ENCODE measurements around the gene SPAG16.

SPAG16 gene

DNA sequence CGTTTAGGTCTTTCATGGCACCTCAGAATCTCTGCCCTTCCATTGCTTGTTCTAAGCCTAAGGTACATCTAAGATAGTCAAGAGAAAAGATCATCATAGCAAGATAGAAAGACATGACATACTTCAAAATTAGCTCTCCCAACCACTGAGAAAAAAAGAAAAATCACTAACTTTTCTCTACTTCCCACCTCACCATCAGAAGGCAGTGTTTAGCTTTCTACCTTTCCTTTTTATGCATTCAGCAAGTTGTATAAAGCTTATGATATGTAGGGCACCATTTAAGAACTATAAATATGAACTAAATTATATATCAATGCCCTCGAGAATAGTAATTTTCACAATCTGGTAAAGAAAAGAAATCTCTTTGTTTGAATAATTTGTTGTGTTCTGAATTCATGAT, 794.8 kb downstream of the SPAG16 start:
- TF ChIP-seq ZNF623 (tag by site-specific recombination; IDR thresholded peaks at IDR 0.05) (no peak), ZNF624 (tag by site-specific recombination; IDR thresholded peaks at IDR 0.05) (no peak), YY1 (tag by site-specific recombination; IDR thresholded peaks at IDR 0.05) (no peak), KLF8 (tag by site-specific recombination; IDR thresholded peaks at IDR 0.05) (no peak), ZNF266 (tag by site-specific recombination; IDR thresholded peaks at IDR 0.05; ENCODE audit: low read depth) (no peak), ZNF580 (tag by site-specific recombination; IDR thresholded peaks at IDR 0.05) (no peak), GLI4 (tag by site-specific recombination; IDR thresholded peaks at IDR 0.05) (no peak), ZNF449 (tag by site-specific recombination; IDR thresholded peaks at IDR 0.05) (no peak), ZFP3 (tag by site-specific recombination; IDR thresholded peaks at IDR 0.05; ENCODE audit: low read depth) (no peak), KLF16 (tag by site-specific recombination; IDR thresholded peaks at IDR 0.05) (no peak), ZNF660 (tag by site-specific recombination; IDR thresholded peaks at IDR 0.05) (no peak), ZBTB48 (tag by site-specific recombination; IDR thresholded peaks at IDR 0.05) (no peak)
- TF ChIP-seq, protein P1, sequence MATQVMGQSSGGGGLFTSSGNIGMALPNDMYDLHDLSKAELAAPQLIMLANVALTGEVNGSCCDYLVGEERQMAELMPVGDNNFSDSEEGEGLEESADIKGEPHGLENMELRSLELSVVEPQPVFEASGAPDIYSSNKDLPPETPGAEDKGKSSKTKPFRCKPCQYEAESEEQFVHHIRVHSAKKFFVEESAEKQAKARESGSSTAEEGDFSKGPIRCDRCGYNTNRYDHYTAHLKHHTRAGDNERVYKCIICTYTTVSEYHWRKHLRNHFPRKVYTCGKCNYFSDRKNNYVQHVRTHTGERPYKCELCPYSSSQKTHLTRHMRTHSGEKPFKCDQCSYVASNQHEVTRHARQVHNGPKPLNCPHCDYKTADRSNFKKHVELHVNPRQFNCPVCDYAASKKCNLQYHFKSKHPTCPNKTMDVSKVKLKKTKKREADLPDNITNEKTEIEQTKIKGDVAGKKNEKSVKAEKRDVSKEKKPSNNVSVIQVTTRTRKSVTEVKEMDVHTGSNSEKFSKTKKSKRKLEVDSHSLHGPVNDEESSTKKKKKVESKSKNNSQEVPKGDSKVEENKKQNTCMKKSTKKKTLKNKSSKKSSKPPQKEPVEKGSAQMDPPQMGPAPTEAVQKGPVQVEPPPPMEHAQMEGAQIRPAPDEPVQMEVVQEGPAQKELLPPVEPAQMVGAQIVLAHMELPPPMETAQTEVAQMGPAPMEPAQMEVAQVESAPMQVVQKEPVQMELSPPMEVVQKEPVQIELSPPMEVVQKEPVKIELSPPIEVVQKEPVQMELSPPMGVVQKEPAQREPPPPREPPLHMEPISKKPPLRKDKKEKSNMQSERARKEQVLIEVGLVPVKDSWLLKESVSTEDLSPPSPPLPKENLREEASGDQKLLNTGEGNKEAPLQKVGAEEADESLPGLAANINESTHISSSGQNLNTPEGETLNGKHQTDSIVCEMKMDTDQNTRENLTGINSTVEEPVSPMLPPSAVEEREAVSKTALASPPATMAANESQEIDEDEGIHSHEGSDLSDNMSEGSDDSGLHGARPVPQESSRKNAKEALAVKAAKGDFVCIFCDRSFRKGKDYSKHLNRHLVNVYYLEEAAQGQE (tag by site-specific recombination; IDR thresholded peaks at IDR 0.05): no peak
- TF ChIP-seq, protein P2, sequence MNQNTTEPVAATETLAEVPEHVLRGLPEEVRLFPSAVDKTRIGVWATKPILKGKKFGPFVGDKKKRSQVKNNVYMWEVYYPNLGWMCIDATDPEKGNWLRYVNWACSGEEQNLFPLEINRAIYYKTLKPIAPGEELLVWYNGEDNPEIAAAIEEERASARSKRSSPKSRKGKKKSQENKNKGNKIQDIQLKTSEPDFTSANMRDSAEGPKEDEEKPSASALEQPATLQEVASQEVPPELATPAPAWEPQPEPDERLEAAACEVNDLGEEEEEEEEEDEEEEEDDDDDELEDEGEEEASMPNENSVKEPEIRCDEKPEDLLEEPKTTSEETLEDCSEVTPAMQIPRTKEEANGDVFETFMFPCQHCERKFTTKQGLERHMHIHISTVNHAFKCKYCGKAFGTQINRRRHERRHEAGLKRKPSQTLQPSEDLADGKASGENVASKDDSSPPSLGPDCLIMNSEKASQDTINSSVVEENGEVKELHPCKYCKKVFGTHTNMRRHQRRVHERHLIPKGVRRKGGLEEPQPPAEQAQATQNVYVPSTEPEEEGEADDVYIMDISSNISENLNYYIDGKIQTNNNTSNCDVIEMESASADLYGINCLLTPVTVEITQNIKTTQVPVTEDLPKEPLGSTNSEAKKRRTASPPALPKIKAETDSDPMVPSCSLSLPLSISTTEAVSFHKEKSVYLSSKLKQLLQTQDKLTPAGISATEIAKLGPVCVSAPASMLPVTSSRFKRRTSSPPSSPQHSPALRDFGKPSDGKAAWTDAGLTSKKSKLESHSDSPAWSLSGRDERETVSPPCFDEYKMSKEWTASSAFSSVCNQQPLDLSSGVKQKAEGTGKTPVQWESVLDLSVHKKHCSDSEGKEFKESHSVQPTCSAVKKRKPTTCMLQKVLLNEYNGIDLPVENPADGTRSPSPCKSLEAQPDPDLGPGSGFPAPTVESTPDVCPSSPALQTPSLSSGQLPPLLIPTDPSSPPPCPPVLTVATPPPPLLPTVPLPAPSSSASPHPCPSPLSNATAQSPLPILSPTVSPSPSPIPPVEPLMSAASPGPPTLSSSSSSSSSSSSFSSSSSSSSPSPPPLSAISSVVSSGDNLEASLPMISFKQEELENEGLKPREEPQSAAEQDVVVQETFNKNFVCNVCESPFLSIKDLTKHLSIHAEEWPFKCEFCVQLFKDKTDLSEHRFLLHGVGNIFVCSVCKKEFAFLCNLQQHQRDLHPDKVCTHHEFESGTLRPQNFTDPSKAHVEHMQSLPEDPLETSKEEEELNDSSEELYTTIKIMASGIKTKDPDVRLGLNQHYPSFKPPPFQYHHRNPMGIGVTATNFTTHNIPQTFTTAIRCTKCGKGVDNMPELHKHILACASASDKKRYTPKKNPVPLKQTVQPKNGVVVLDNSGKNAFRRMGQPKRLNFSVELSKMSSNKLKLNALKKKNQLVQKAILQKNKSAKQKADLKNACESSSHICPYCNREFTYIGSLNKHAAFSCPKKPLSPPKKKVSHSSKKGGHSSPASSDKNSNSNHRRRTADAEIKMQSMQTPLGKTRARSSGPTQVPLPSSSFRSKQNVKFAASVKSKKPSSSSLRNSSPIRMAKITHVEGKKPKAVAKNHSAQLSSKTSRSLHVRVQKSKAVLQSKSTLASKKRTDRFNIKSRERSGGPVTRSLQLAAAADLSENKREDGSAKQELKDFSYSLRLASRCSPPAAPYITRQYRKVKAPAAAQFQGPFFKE (tag by site-specific recombination; IDR thresholded peaks at IDR 0.05; ENCODE audit: borderline replicate concordance): no peak
- Histone ChIP-seq H3K4me1 (ENCODE audit: control insufficient read depth, insufficient read depth, low read length) (no peaks in the 10 kb centered on the region), H3K4me3 (ENCODE audit: low read depth, low read length) (no peak overlapping the region), H3K27ac (ENCODE audit: extremely low read depth, low read depth, low read length) (no peak overlapping the region), H3K9me3 (ENCODE audit: control insufficient read depth, insufficient read depth, low read depth, low read length) (no peaks in the 10 kb centered on the region), H3K36me3 (ENCODE audit: control insufficient read depth in 2 of 2, insufficient read depth in 1 of 2, low read length in 2 of 2) (no peaks in the 10 kb centered on the region)
- ChIA-PET POLR2A (no interaction called here), CTCF (interaction anchor here (0.6 kb wide), 1 partner anchor 1747 kb away, joined by 6 read pairs; no protein-coding TSS in a partner anchor)

GRCh38 chr2:214088536-214088935, 804.3 kb downstream of the SPAG16 start:
- Histone ChIP-seq H3K36me3 (ENCODE audit: control insufficient read depth in 2 of 2, insufficient read depth in 1 of 2, low read length in 2 of 2) (no peaks in the 10 kb centered on the region), H3K27ac (ENCODE audit: extremely low read depth, low read depth, low read length) (no peak overlapping the region), H3K4me3 (ENCODE audit: low read depth, low read length) (no peak overlapping the region), H3K4me1 (ENCODE audit: control insufficient read depth, insufficient read depth, low read length) (no peaks in the 10 kb centered on the region), H3K9me3 (ENCODE audit: control insufficient read depth, insufficient read depth, low read depth, low read length) (no peaks in the 10 kb centered on the region)
- ChIA-PET CTCF (no interaction called here), POLR2A (no interaction called here)
- TF ChIP-seq ZBTB21 (tag by site-specific recombination; IDR thresholded peaks at IDR 0.05): no peak
